ENCODE measurements around the gene ERAS. TPM values are rescaled to one million over a fixed set of nuclear protein-coding genes. Genes with fewer than 3 reads are reported as not detected.

Gene ERAS
- total RNA-seq, 1 experiment from 2014 or later, result not detected

- intact Hi-C loops (cut with micrococcal nuclease), result no loop called here
- Histone ChIP-seq H3K27ac (ENCODE audit: low read depth, low read length) (no peak overlapping the region), H3K9me2 (ENCODE audit: insufficient read depth) (no peaks in the 10 kb centered on the region), H3K9me3 (ENCODE audit: control insufficient read depth in 1 of 2, insufficient read depth in 1 of 2, low read depth in 1 of 2, low read length in 2 of 2) (no peaks in the 10 kb centered on the region), H3K4me3 (replicated peaks in 1 of 2; ENCODE audit: low read depth in 1 of 2, low read length in 2 of 2) (no peak overlapping the region), H3K4me2 (ENCODE audit: low read length) (no peak overlapping the region), H3K79me2 (ENCODE audit: insufficient read depth, low read length) (no peaks in the 10 kb centered on the region), H3K27me3 (ENCODE audit: insufficient read depth, low read length) (no peaks in the 10 kb centered on the region), H3K36me3 (ENCODE audit: control insufficient read depth in 1 of 2, insufficient read depth in 2 of 2, low read length in 2 of 2) (no peaks in the 10 kb centered on the region), H4K20me1 (ENCODE audit: insufficient read depth) (no peaks in the 10 kb centered on the region), H2AFZ (ENCODE audit: low read depth, low read length, poor library complexity, severe bottlenecking) (no peak overlapping the region), H3K9ac (ENCODE audit: low read length) (no peak overlapping the region), H3K4me1 (ENCODE audit: control insufficient read depth in 1 of 2, insufficient read depth in 2 of 2, low read length in 2 of 2) (no peaks in the 10 kb centered on the region)
- ChIA-PET POLR2A (no interaction called here), CTCF (no interaction called here), RAD21 (ENCODE audit: low non-redundant PET in 1 of 2, low total read pairs in 2 of 2, uncharacterized antibody in 2 of 2, unreplicated experiment in 2 of 2) (no interaction called here)
- no peak for DNase-seq (ENCODE audit: low read depth, low spot score)
- BruUV-seq (replicated peaks), result no TSS peak
- no peak for TF ChIP-seq REST (IDR thresholded peaks at IDR 0.05; ENCODE audit: low read depth)
- no peak for TF ChIP-seq CTCF (IDR thresholded peaks at IDR 0.05 in 2 of 3, conservative IDR thresholded peaks at IDR 0.05 in 1 of 3; ENCODE audit: borderline replicate concordance in 1 of 3, insufficient read depth in 1 of 3, low read depth in 2 of 3, low read length in 2 of 3)
- TF ChIP-seq CBX3 (IDR thresholded peaks at IDR 0.05; ENCODE audit: low read depth), result no peak
- no peak for TF ChIP-seq YY1 (IDR thresholded peaks at IDR 0.05; ENCODE audit: extremely low read depth, insufficient replicate concordance, low read depth, low read length)
- no peak for TF ChIP-seq POLR2A (IDR thresholded peaks at IDR 0.05; ENCODE audit: borderline replicate concordance, extremely low read depth, insufficient read depth, insufficient read length)
- no peak for TF ChIP-seq CEBPB (IDR thresholded peaks at IDR 0.05; ENCODE audit: low read depth)
- no peak for TF ChIP-seq SIN3A (IDR thresholded peaks at IDR 0.05; ENCODE audit: low read depth)
- no peak for TF ChIP-seq SRF (IDR thresholded peaks at IDR 0.05; ENCODE audit: low read depth)
- no peak for TF ChIP-seq MAX (IDR thresholded peaks at IDR 0.05)
- TF ChIP-seq ATF3 (IDR thresholded peaks at IDR 0.05), result no peak
- no peak for TF ChIP-seq FOSL1 (IDR thresholded peaks at IDR 0.05; ENCODE audit: low read depth)
- no peak for TF ChIP-seq JUND (IDR thresholded peaks at IDR 0.05)
- TF ChIP-seq SP1 (IDR thresholded peaks at IDR 0.05; ENCODE audit: low read depth), result no peak
- no peak for TF ChIP-seq EZH2phosphoT487 (IDR thresholded peaks at IDR 0.05; ENCODE audit: borderline replicate concordance)
- no peak for TF ChIP-seq POLR2AphosphoS5 (IDR thresholded peaks at IDR 0.05; ENCODE audit: low read depth, low read length)
- TF ChIP-seq TCF7L2 (IDR thresholded peaks at IDR 0.05; ENCODE audit: borderline replicate concordance, extremely low read depth, insufficient read depth, insufficient read length), result no peak
- ATAC-seq, result no peak
Observed at GRCh38 chrX:48831136-48831908, 5.0 kb downstream of the ERAS start.

Data from HCT116 (cell line).